A549 (cell line): Measurements from ENCODE around the gene MARCHF9.

Source experiments
- KDM1A ChIP-seq: fragments of 200-600 bp; sonication (generic); IDR thresholded peaks from 2 replicates; pipeline ENCODE4 v1.6.1; 2016; ENCODE audit warnings: low read depth, mild to moderate bottlenecking
- RCOR1 ChIP-seq: fragments of 150-350 bp; IDR thresholded peaks from 2 replicates; pipeline ENCODE4 v1.6.1; 2014; ENCODE audit warnings: antibody characterized with exemption, low read length, low read depth
- SMC3 ChIP-seq: fragments of >200 bp; sonication (Bioruptor Twin); formaldehyde crosslinking; IDR thresholded peaks from 3 replicates; pipeline ENCODE4 v1.6.1; 2018; ENCODE audit warnings: inconsistent platforms
- TF ChIP-seq, protein P1 (sequence below): fragments of >200 bp; sonication (Bioruptor Twin); formaldehyde crosslinking; IDR thresholded peaks from 3 replicates; pipeline ENCODE4 v1.5.1; 2016
- TF ChIP-seq, protein P2 (sequence below): IDR thresholded peaks from 2 replicates; pipeline ENCODE4 v1.6.1; 2012
- TF ChIP-seq, protein P3 (sequence below): IDR thresholded peaks from 2 replicates; pipeline ENCODE4 v1.6.1; 2012
- TF ChIP-seq, protein P4 (sequence below): fragments of >200 bp; sonication (Bioruptor Twin); formaldehyde crosslinking; IDR thresholded peaks from 3 replicates; pipeline ENCODE4 v1.6.1; 2016

DNA sequence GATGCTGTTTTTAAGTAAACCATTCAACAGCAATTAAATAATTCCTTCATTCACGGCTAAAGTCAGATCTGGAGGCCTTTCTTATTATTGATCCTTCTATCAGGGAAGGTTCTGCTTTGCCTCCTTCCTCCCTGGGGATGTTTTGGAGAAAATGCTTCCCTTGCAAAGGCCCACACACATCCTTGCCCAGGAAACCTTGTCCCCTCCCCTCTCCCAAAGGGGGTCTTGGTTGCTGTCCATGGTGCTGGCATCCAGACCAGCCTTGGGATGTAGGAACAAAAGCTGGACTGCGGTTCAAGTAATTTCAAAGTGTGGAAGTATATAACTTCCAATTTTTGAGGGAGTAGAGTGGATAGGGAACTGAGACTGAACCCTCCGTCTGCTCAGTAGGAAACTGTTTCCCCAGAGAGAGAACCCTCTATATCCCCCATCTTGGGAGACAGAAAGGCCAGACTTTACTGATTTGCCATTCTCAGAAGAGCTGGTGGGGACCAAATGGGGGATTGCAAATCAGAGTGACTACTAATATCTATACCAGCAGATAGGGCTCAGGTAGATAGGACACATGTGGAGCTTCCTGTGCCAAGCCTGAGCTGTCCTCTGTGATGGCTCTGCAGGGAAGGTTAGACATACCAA lies 5.6 kb downstream of the MARCHF9 start:
- TF ChIP-seq KDM1A, result no peak
- TF ChIP-seq SMC3, result no peak
- TF ChIP-seq, protein P1, sequence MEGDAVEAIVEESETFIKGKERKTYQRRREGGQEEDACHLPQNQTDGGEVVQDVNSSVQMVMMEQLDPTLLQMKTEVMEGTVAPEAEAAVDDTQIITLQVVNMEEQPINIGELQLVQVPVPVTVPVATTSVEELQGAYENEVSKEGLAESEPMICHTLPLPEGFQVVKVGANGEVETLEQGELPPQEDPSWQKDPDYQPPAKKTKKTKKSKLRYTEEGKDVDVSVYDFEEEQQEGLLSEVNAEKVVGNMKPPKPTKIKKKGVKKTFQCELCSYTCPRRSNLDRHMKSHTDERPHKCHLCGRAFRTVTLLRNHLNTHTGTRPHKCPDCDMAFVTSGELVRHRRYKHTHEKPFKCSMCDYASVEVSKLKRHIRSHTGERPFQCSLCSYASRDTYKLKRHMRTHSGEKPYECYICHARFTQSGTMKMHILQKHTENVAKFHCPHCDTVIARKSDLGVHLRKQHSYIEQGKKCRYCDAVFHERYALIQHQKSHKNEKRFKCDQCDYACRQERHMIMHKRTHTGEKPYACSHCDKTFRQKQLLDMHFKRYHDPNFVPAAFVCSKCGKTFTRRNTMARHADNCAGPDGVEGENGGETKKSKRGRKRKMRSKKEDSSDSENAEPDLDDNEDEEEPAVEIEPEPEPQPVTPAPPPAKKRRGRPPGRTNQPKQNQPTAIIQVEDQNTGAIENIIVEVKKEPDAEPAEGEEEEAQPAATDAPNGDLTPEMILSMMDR, result no peak
- TF ChIP-seq, protein P2, sequence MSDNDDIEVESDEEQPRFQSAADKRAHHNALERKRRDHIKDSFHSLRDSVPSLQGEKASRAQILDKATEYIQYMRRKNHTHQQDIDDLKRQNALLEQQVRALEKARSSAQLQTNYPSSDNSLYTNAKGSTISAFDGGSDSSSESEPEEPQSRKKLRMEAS, result no peak
- TF ChIP-seq, protein P3, sequence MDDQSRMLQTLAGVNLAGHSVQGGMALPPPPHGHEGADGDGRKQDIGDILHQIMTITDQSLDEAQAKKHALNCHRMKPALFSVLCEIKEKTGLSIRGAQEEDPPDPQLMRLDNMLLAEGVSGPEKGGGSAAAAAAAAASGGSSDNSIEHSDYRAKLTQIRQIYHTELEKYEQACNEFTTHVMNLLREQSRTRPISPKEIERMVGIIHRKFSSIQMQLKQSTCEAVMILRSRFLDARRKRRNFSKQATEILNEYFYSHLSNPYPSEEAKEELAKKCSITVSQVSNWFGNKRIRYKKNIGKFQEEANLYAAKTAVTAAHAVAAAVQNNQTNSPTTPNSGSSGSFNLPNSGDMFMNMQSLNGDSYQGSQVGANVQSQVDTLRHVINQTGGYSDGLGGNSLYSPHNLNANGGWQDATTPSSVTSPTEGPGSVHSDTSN, result no peak
- no peak for TF ChIP-seq RCOR1
- TF ChIP-seq, protein P4, sequence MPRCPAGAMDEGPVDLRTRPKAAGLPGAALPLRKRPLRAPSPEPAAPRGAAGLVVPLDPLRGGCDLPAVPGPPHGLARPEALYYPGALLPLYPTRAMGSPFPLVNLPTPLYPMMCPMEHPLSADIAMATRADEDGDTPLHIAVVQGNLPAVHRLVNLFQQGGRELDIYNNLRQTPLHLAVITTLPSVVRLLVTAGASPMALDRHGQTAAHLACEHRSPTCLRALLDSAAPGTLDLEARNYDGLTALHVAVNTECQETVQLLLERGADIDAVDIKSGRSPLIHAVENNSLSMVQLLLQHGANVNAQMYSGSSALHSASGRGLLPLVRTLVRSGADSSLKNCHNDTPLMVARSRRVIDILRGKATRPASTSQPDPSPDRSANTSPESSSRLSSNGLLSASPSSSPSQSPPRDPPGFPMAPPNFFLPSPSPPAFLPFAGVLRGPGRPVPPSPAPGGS, result no peak
